A549 (cell line): ENCODE results near the gene TAGLN3. TPM values are rescaled to one million over a fixed set of nuclear protein-coding genes. Genes with fewer than 3 reads are reported as not detected.

Experiments
- ATAC-seq, 2 experiments: fragments of 200-7000 bp in 1 of 2; fragments of >200 bp in 1 of 2; cut with Nextera tagmentation in 1 of 2; cut with Tn5 transposase in 1 of 2; 3 replicates each; pipeline versions ENCODE4 v1.8.0 to v1.9.1; 2018 to 2020; ENCODE audit warnings: mild to moderate bottlenecking in 1 of 2, moderate library complexity in 1 of 2
- CTCF ChIA-PET: fragments of 300-600 bp; sonication (Branson Sonifier 250); formaldehyde crosslinking; extraction: SDS; loops from one replicate; lab custom pipeline; 2021; ENCODE audit warnings: antibody characterized with exemption, inconsistent platforms; lab: Yijun Ruan, JAX
- POLR2A ChIA-PET: fragments of 350-600 bp; formaldehyde crosslinking; extraction: SDS; loops from one replicate; lab custom pipeline; 2021; ENCODE audit warnings: antibody characterized with exemption, inconsistent platforms; lab: Yijun Ruan, JAX
- DNase-seq, 2 experiments: peaks; one replicate each; pipeline versions ENCODE4 v3.0.0 to v3.0.0-alpha.2; 2011 to 2016; ENCODE audit warnings: low read depth in 1 of 2, low spot score in 1 of 2
- FAIRE-seq: peaks from 2 replicates; lab custom pipeline; 2011; peaks lifted over from hg19 to GRCh38; lab: Jason Lieb, UNC
- H3K27ac ChIP-seq, 2 experiments: fragments of >200 bp; sonication (Bioruptor Twin); formaldehyde crosslinking; 3 replicates each; pipeline ENCODE4 v1.5.1; 2016 to 2017
- H3K4me1 ChIP-seq: fragments of >200 bp; sonication (Bioruptor Twin); formaldehyde crosslinking; 3 replicates; pipeline ENCODE4 v1.6.1; 2016
- H3K4me2 ChIP-seq: fragments of >200 bp; sonication (Bioruptor Twin); formaldehyde crosslinking; 3 replicates; pipeline ENCODE4 v1.6.1; 2016
- H3K4me3 ChIP-seq: fragments of >200 bp; sonication (Bioruptor Twin); formaldehyde crosslinking; 3 replicates; pipeline ENCODE4 v1.5.1; 2016
- H3K9me3 ChIP-seq: fragments of >200 bp; sonication (Bioruptor Twin); formaldehyde crosslinking; 3 replicates; pipeline ENCODE4 v1.6.1; 2016
- CTCF ChIP-seq: fragments of >200 bp; sonication (Bioruptor Twin); formaldehyde crosslinking; IDR thresholded peaks from 3 replicates; pipeline ENCODE4 v1.5.1; 2016
- E2F6 ChIP-seq: IDR thresholded peaks from 2 replicates; pipeline ENCODE4 v1.6.1; 2012; ENCODE audit warnings: low read depth, borderline replicate concordance
- EHMT2 ChIP-seq: fragments of 200-600 bp; sonication (generic); IDR thresholded peaks from 2 replicates; pipeline ENCODE4 v1.6.1; 2016; ENCODE audit warnings: antibody characterized with exemption, low read depth, mild to moderate bottlenecking, moderate library complexity
- HOXA7 ChIP-seq: fragments of 250-450 bp; sonication (Bioruptor Pico); IDR thresholded peaks from 2 replicates; pipeline ENCODE4 v1.5.0; 2020; ENCODE audit warnings: mild to moderate bottlenecking, moderate library complexity
- HOXB5 ChIP-seq: fragments of 250-450 bp; sonication (Bioruptor Pico); IDR thresholded peaks from 2 replicates; pipeline ENCODE4 v1.5.0; 2020; ENCODE audit warnings: mild to moderate bottlenecking, moderate library complexity
- JUNB ChIP-seq: fragments of >200 bp; sonication (Bioruptor Twin); formaldehyde crosslinking; IDR thresholded peaks from 2 replicates; pipeline ENCODE4 v1.6.1; 2016
- KDM1A ChIP-seq: fragments of 200-600 bp; sonication (generic); IDR thresholded peaks from 2 replicates; pipeline ENCODE4 v1.6.1; 2016; ENCODE audit warnings: low read depth, mild to moderate bottlenecking
- KDM5A ChIP-seq: fragments of 200-600 bp; sonication (generic); IDR thresholded peaks from 2 replicates; pipeline ENCODE4 v1.6.1; 2016; ENCODE audit warnings: antibody characterized with exemption, mild to moderate bottlenecking
- MAFK ChIP-seq: fragments of 450-650 bp; IDR thresholded peaks from 2 replicates; pipeline ENCODE4 v1.6.1; 2014; ENCODE audit not compliant: partially characterized antibody
- MYC ChIP-seq: IDR thresholded peaks from 2 replicates; pipeline ENCODE4 v1.6.1; 2012; ENCODE audit warnings: mild to moderate bottlenecking, inconsistent platforms, low read length, improper control_type of control experiment, borderline replicate concordance
- SREBF2 ChIP-seq: fragments of 450-650 bp; IDR thresholded peaks from 2 replicates; pipeline ENCODE4 v1.6.1; 2014; ENCODE audit warnings: mild to moderate bottlenecking, moderate library complexity
- TFCP2L1 ChIP-seq: fragments of 250-450 bp; sonication (Bioruptor Pico); IDR thresholded peaks from 2 replicates; pipeline ENCODE4 v1.5.0; 2021; ENCODE audit warnings: mild to moderate bottlenecking
- USF2 ChIP-seq: fragments of 450-650 bp; IDR thresholded peaks from 2 replicates; pipeline ENCODE4 v1.6.1; 2014; ENCODE audit warnings: antibody characterized with exemption
- WGBS: methylation state at CpG from one replicate; pipeline ENCODE4 v1.1.6; 2017; ENCODE audit errors: missing lambda C conversion rate; 5-methylcytosine and 5-hydroxymethylcytosine counted together
- polyA plus RNA-seq, 4 experiments: library from polyadenylated mRNA; depleted of rRNA in 3 of 4; stranded (reverse); fragments of >200 nt; fragmentation: RNase III in 1 of 4; extraction: RNeasy Plus Mini Kit Qiagen cat#74134 plus additional on column Dnase treatment in 1 of 4; gene quantifications; 2 replicates in 3 of 4; 3 replicates in 1 of 4; pipeline ENCODE4 v1.2.3, GENCODE V29; 2011 to 2017
- TF ChIP-seq, protein P1 (sequence below): IDR thresholded peaks from 2 replicates; pipeline ENCODE4 v1.6.1; 2012
- TF ChIP-seq, protein P2 (sequence below): fragments of 200-600 bp; sonication (generic); IDR thresholded peaks from 2 replicates; pipeline ENCODE4 v1.6.1; 2016; ENCODE audit warnings: antibody characterized with exemption, mild to moderate bottlenecking, moderate library complexity

TAGLN3 gene
- polyA plus RNA-seq, 2 of the 4 experiments (the other 2 are of a cell fraction) = not detected

GRCh38 chr3:111984636-111985298 is 14.0 kb upstream of the TAGLN3 start:
- H3K4me3 ChIP-seq = no peak overlapping the region
- H3K4me1 ChIP-seq = peaks cover 26% of the 10 kb centered on the region
- POLR2A ChIA-PET = no interaction called here
- FAIRE-seq = peak; percentile 13
- WGBS = 92% methylated on average over 2 of the region's 2 CpGs
- H3K9me3 ChIP-seq = no peaks in the 10 kb centered on the region
- no peak for ATAC-seq
- H3K27ac ChIP-seq = no peak overlapping the region
- H3K4me2 ChIP-seq = no peak overlapping the region
- CTCF ChIA-PET = interaction anchor here (0.8 to 3.0 kb wide), 3 partner anchors 29 to 268 kb away, joined by 3 to 18 read pairs (median 6); no protein-coding TSS in a partner anchor
- DNase-seq = no peak
- TF ChIP-seq, protein P1, sequence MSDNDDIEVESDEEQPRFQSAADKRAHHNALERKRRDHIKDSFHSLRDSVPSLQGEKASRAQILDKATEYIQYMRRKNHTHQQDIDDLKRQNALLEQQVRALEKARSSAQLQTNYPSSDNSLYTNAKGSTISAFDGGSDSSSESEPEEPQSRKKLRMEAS = no peak
- no peak for TF ChIP-seq MYC
- TF ChIP-seq E2F6 = no peak
- no peak for TF ChIP-seq SREBF2
- TF ChIP-seq EHMT2 = no peak
- TF ChIP-seq MAFK = no peak
- TF ChIP-seq, protein P2, sequence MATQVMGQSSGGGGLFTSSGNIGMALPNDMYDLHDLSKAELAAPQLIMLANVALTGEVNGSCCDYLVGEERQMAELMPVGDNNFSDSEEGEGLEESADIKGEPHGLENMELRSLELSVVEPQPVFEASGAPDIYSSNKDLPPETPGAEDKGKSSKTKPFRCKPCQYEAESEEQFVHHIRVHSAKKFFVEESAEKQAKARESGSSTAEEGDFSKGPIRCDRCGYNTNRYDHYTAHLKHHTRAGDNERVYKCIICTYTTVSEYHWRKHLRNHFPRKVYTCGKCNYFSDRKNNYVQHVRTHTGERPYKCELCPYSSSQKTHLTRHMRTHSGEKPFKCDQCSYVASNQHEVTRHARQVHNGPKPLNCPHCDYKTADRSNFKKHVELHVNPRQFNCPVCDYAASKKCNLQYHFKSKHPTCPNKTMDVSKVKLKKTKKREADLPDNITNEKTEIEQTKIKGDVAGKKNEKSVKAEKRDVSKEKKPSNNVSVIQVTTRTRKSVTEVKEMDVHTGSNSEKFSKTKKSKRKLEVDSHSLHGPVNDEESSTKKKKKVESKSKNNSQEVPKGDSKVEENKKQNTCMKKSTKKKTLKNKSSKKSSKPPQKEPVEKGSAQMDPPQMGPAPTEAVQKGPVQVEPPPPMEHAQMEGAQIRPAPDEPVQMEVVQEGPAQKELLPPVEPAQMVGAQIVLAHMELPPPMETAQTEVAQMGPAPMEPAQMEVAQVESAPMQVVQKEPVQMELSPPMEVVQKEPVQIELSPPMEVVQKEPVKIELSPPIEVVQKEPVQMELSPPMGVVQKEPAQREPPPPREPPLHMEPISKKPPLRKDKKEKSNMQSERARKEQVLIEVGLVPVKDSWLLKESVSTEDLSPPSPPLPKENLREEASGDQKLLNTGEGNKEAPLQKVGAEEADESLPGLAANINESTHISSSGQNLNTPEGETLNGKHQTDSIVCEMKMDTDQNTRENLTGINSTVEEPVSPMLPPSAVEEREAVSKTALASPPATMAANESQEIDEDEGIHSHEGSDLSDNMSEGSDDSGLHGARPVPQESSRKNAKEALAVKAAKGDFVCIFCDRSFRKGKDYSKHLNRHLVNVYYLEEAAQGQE = no peak
- TF ChIP-seq KDM1A = no peak
- no peak for TF ChIP-seq KDM5A
- TF ChIP-seq HOXA7 (CRISPR knock-in tag) = no peak

DNA sequence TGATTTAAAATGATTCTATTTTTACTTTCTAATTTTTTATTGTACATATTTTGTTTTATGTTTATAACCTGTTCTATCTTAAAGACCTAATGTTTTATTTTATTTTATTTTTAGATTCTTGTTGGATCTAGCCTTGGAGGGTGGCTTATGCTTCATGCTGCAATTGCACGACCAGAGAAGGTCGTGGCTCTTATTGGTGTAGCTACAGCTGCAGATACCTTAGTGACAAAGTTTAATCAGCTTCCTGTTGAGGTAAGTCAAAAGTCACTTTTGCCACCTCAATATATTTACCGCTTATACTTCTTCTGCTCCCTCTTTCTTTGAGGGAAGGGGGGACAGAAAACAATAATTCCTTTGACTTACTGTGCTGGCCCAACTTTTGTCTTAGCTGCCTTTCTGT is 11.9 kb upstream of the TAGLN3 start:
- 90% methylated on average over 3 of the region's 3 CpGs for WGBS
- CTCF ChIA-PET = interaction anchor here (1.2 to 3.5 kb wide), 5 partner anchors 20 to 270 kb away, joined by 3 to 18 read pairs (median 6); no protein-coding TSS in a partner anchor
- no peak overlapping the region for H3K4me2 ChIP-seq
- no peak for FAIRE-seq
- no peak for DNase-seq
- H3K27ac ChIP-seq = no peak overlapping the region
- ATAC-seq = no peak
- POLR2A ChIA-PET = no interaction called here
- H3K4me3 ChIP-seq = no peak overlapping the region
- TF ChIP-seq KDM1A (no peak), HOXB5 (CRISPR knock-in tag) (no peak), E2F6 (no peak), CTCF (no peak), USF2 (no peak), TFCP2L1 (CRISPR knock-in tag) (no peak), JUNB (no peak)
- peaks cover 5% of the 10 kb centered on the region; the same call in 2 of the 3 replicates for H3K4me1 ChIP-seq
- H3K9me3 ChIP-seq = no peaks in the 10 kb centered on the region
